ENCODE measurements around the gene FOXN3. TPM values are rescaled to one million over a fixed set of nuclear protein-coding genes. Genes with fewer than 3 reads are reported as not detected.

The FOXN3 gene
- total and polyA plus RNA-seq, 2 experiments from 2014 or later = 98.9 to 167 TPM

DNA sequence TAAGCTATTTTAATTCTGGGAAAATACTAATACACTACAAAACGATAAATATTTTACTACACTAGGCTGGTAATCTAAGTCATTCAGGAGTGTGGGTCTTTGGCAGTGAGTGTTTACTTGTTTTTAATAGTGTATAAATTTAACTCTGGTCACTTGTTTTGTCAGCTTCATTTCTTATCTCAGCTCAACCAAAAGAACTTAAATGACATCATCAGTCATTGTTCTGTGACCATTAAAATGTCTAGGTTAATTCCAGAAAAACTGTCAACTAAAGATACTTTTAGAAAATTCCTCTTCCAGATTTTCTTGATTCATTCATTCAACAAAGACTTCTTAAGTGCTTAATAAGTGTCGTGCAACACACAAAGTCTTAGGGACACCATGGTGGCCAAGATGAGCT lies 102.8 kb downstream of the FOXN3 start:
- H3K27me3 ChIP-seq (ENCODE audit: insufficient read depth) = no peaks in the 10 kb centered on the region
- H3K9me3 Mint-ChIP-seq = peaks cover 7% of the 10 kb centered on the region
- H2AFZ ChIP-seq = no peak overlapping the region
- peaks cover 100% of the 10 kb centered on the region for H3K79me2 ChIP-seq (replicated peaks; ENCODE audit: insufficient read depth)
- no peak overlapping the region for H3K27ac Mint-ChIP-seq
- no peak for DNase-seq (ENCODE audit: low spot score)
- H3K27me3 Mint-ChIP-seq (ENCODE audit: insufficient read depth, low read depth, poor library complexity) = peaks cover 16% of the 10 kb centered on the region
- no peak for ATAC-seq
- H3K9me2 ChIP-seq (ENCODE audit: insufficient read depth) = no peaks in the 10 kb centered on the region
- H3F3A ChIP-seq (replicated peaks; ENCODE audit: low read depth) = peaks cover 11% of the 10 kb centered on the region; the same call in 1 of the 2 replicates
- H3K4me1 ChIP-seq (ENCODE audit: insufficient read depth) = peaks cover 36% of the 10 kb centered on the region
- no peaks in the 10 kb centered on the region for H3K36me3 ChIP-seq (ENCODE audit: insufficient read depth)
- no peak overlapping the region for H3K4me3 Mint-ChIP-seq
- H3K4me3 ChIP-seq = no peak overlapping the region
- peaks cover 55% of the 10 kb centered on the region for H3K4me1 Mint-ChIP-seq
- H3K36me3 Mint-ChIP-seq (ENCODE audit: low read depth) = peaks cover 62% of the 10 kb centered on the region
- no peak overlapping the region for H3K4me2 ChIP-seq
- TF ChIP-seq STAT1 (IDR thresholded peaks at IDR 0.05; ENCODE audit: unreplicated experiment) (no peak), JUNB (IDR thresholded peaks at IDR 0.05; ENCODE audit: unreplicated experiment) (no peak), CREB1 (CRISPR knock-in tag; IDR thresholded peaks at IDR 0.05; ENCODE audit: low read depth) (no peak), POLR2AphosphoS5 (IDR thresholded peaks at IDR 0.05; ENCODE audit: low read depth) (no peak), NANOG (IDR thresholded peaks at IDR 0.05; ENCODE audit: borderline replicate concordance) (no peak), REST (IDR thresholded peaks at IDR 0.05; ENCODE audit: unreplicated experiment) (no peak), ETS1 (IDR thresholded peaks at IDR 0.05) (no peak), EZH2 (IDR thresholded peaks at IDR 0.05; ENCODE audit: low read depth, unreplicated experiment) (no peak), EZH2phosphoT487 (IDR thresholded peaks at IDR 0.05; ENCODE audit: unreplicated experiment) (no peak), ZNF331 (CRISPR knock-in tag; IDR thresholded peaks at IDR 0.05; ENCODE audit: low read depth) (no peak), ZNF114 (CRISPR knock-in tag; IDR thresholded peaks at IDR 0.05) (no peak)
- TF ChIP-seq, protein P1, sequence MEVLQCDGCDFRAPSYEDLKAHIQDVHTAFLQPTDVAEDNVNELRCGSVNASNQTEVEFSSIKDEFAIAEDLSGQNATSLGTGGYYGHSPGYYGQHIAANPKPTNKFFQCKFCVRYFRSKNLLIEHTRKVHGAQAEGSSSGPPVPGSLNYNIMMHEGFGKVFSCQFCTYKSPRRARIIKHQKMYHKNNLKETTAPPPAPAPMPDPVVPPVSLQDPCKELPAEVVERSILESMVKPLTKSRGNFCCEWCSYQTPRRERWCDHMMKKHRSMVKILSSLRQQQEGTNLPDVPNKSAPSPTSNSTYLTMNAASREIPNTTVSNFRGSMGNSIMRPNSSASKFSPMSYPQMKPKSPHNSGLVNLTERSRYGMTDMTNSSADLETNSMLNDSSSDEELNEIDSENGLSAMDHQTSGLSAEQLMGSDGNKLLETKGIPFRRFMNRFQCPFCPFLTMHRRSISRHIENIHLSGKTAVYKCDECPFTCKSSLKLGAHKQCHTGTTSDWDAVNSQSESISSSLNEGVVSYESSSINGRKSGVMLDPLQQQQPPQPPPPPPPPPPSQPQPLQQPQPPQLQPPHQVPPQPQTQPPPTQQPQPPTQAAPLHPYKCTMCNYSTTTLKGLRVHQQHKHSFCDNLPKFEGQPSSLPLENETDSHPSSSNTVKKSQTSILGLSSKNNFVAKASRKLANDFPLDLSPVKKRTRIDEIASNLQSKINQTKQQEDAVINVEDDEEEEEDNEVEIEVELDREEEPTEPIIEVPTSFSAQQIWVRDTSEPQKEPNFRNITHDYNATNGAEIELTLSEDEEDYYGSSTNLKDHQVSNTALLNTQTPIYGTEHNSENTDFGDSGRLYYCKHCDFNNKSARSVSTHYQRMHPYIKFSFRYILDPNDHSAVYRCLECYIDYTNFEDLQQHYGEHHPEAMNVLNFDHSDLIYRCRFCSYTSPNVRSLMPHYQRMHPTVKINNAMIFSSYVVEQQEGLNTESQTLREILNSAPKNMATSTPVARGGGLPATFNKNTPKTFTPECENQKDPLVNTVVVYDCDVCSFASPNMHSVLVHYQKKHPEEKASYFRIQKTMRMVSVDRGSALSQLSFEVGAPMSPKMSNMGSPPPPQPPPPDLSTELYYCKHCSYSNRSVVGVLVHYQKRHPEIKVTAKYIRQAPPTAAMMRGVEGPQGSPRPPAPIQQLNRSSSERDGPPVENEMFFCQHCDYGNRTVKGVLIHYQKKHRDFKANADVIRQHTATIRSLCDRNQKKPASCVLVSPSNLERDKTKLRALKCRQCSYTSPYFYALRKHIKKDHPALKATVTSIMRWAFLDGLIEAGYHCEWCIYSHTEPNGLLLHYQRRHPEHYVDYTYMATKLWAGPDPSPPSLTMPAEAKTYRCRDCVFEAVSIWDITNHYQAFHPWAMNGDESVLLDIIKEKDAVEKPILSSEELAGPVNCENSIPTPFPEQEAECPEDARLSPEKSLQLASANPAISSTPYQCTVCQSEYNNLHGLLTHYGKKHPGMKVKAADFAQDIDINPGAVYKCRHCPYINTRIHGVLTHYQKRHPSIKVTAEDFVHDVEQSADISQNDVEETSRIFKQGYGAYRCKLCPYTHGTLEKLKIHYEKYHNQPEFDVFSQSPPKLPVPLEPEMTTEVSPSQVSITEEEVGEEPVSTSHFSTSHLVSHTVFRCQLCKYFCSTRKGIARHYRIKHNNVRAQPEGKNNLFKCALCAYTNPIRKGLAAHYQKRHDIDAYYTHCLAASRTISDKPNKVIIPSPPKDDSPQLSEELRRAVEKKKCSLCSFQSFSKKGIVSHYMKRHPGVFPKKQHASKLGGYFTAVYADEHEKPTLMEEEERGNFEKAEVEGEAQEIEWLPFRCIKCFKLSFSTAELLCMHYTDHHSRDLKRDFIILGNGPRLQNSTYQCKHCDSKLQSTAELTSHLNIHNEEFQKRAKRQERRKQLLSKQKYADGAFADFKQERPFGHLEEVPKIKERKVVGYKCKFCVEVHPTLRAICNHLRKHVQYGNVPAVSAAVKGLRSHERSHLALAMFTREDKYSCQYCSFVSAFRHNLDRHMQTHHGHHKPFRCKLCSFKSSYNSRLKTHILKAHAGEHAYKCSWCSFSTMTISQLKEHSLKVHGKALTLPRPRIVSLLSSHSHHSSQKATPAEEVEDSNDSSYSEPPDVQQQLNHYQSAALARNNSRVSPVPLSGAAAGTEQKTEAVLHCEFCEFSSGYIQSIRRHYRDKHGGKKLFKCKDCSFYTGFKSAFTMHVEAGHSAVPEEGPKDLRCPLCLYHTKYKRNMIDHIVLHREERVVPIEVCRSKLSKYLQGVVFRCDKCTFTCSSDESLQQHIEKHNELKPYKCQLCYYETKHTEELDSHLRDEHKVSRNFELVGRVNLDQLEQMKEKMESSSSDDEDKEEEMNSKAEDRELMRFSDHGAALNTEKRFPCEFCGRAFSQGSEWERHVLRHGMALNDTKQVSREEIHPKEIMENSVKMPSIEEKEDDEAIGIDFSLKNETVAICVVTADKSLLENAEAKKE (CRISPR knock-in tag; IDR thresholded peaks at IDR 0.05) = no peak
- H3K27ac ChIP-seq (ENCODE audit: low read depth) = no peak overlapping the region
- H4K20me1 ChIP-seq (replicated peaks; ENCODE audit: insufficient read depth) = peaks cover 36% of the 10 kb centered on the region

Data from GM23338 (cell line).